ENCODE data around the gene TSPAN8.
"Not testable (repeated sequence)": the region's sequence is repeated elsewhere in the genome, so short reads cannot be mapped to it uniquely, and the experiment has no call there.

TSPAN8 gene

GRCh38 chr12:71124835-71125460, 32.9 kb downstream of the TSPAN8 start:
- H3K4me3 Mint-ChIP-seq: no peak overlapping the region
- H3K4me1 Mint-ChIP-seq: no peaks in the 10 kb centered on the region
- no peak for ATAC-seq
- H3K36me3 Mint-ChIP-seq: no peaks in the 10 kb centered on the region
- H3K9me3 Mint-ChIP-seq: no peaks in the 10 kb centered on the region
- DNase-seq (ENCODE audit: low spot score in 2 of 2): no peak
- no peak overlapping the region for H3K27ac Mint-ChIP-seq

GRCh38 chr12:71113148-71113547, 44.7 kb downstream of the TSPAN8 start:
- not testable (repeated sequence) for ATAC-seq, H3K27ac Mint-ChIP-seq

GRCh38 chr12:71109834-71110233, 48.0 kb downstream of the TSPAN8 start:
- Mint-ChIP-seq H3K27ac (no peak overlapping the region), H3K4me3 (no peak overlapping the region), H3K4me1 (no peaks in the 10 kb centered on the region), H3K36me3 (no peaks in the 10 kb centered on the region), H3K9me3 (peaks cover 4% of the 10 kb centered on the region)
- ATAC-seq (no peak), DNase-seq (ENCODE audit: low spot score in 2 of 2) (no peak)

More at GRCh38 chr12:71113148-71113547, 44.7 kb downstream of the TSPAN8 start:
- not testable (repeated sequence) for H3K36me3 Mint-ChIP-seq; H3K9me3 Mint-ChIP-seq; H3K4me1 Mint-ChIP-seq; H3K4me3 Mint-ChIP-seq; DNase-seq (ENCODE audit: low spot score in 2 of 2)

GRCh38 chr12:71108355-71108754, 49.4 kb downstream of the TSPAN8 start:
- Mint-ChIP-seq H3K4me3 (no peak overlapping the region), H3K4me1 (no peaks in the 10 kb centered on the region), H3K27ac (no peak overlapping the region), H3K36me3 (no peaks in the 10 kb centered on the region), H3K9me3 (peaks cover 4% of the 10 kb centered on the region)
- DNase-seq (ENCODE audit: low spot score in 2 of 2) (no peak), ATAC-seq (no peak)

GRCh38 chr12:71107936-71108335, 49.9 kb downstream of the TSPAN8 start:
- H3K9me3 Mint-ChIP-seq: peaks cover 4% of the 10 kb centered on the region
- H3K36me3 Mint-ChIP-seq: no peaks in the 10 kb centered on the region
- H3K27ac Mint-ChIP-seq: no peak overlapping the region
- no peaks in the 10 kb centered on the region for H3K4me1 Mint-ChIP-seq
- ATAC-seq (no peak), DNase-seq (ENCODE audit: low spot score in 2 of 2) (no peak)
- no peak overlapping the region for H3K4me3 Mint-ChIP-seq

GRCh38 chr12:71105956-71106355, 51.8 kb downstream of the TSPAN8 start:
- no peak overlapping the region for H3K4me3 Mint-ChIP-seq
- no peak for ATAC-seq
- no peak overlapping the region for H3K27ac Mint-ChIP-seq
- H3K36me3 Mint-ChIP-seq: no peaks in the 10 kb centered on the region
- peaks cover 4% of the 10 kb centered on the region for H3K9me3 Mint-ChIP-seq
- DNase-seq (ENCODE audit: low spot score in 2 of 2): no peak
- no peaks in the 10 kb centered on the region for H3K4me1 Mint-ChIP-seq

GRCh38 chr12:71092290-71092689, 65.5 kb downstream of the TSPAN8 start:
- Mint-ChIP-seq H3K36me3 (no peaks in the 10 kb centered on the region), H3K27ac (no peak overlapping the region), H3K9me3 (peaks cover 20% of the 10 kb centered on the region), H3K4me3 (no peak overlapping the region), H3K4me1 (no peaks in the 10 kb centered on the region)
- no peak for ATAC-seq
- DNase-seq (ENCODE audit: low spot score in 2 of 2): no peak

- Mint-ChIP-seq H3K36me3 (no peaks in the 10 kb centered on the region), H3K4me1 (no peaks in the 10 kb centered on the region), H3K4me3 (no peak overlapping the region), H3K27ac (no peak overlapping the region), H3K9me3 (peaks cover 20% of the 10 kb centered on the region)
- ATAC-seq (no peak), DNase-seq (ENCODE audit: low spot score in 2 of 2) (no peak)
These were observed 66.8 kb downstream of the TSPAN8 start for GRCh38 chr12:71090971-71091370.

GRCh38 chr12:71085575-71085974, 72.2 kb downstream of the TSPAN8 start:
- H3K4me3 Mint-ChIP-seq: no peak overlapping the region
- DNase-seq (ENCODE audit: low spot score in 2 of 2) (no peak), ATAC-seq (no peak)
- no peaks in the 10 kb centered on the region for H3K4me1 Mint-ChIP-seq
- H3K27ac Mint-ChIP-seq: no peak overlapping the region
- H3K9me3 Mint-ChIP-seq: peaks cover 8% of the 10 kb centered on the region
- no peaks in the 10 kb centered on the region for H3K36me3 Mint-ChIP-seq

- ATAC-seq: no peak
- no peaks in the 10 kb centered on the region for H3K4me1 Mint-ChIP-seq
- no peak overlapping the region for H3K27ac Mint-ChIP-seq
- H3K4me3 Mint-ChIP-seq: no peak overlapping the region
- H3K9me3 Mint-ChIP-seq: peaks cover 10% of the 10 kb centered on the region
- no peaks in the 10 kb centered on the region for H3K36me3 Mint-ChIP-seq
- no peak for DNase-seq (ENCODE audit: low spot score in 2 of 2)
These were observed 82.1 kb downstream of the TSPAN8 start for GRCh38 chr12:71075743-71076142.
